HG03565 (cell line): ENCODE measurements around the gene STARD3.

ENCODE experiments used
- ATAC-seq: cut with Tn5 transposase; IDR thresholded peaks from one replicate; pipeline ENCODE4 v1.9.1; 2021; ENCODE audit warnings: mild to moderate bottlenecking, moderate library complexity; ENCODE audit not compliant: unreplicated experiment

STARD3 gene

GRCh38 chr17:39658346-39658745, 21.4 kb downstream of the STARD3 start:
- ATAC-seq = no peak

DNA sequence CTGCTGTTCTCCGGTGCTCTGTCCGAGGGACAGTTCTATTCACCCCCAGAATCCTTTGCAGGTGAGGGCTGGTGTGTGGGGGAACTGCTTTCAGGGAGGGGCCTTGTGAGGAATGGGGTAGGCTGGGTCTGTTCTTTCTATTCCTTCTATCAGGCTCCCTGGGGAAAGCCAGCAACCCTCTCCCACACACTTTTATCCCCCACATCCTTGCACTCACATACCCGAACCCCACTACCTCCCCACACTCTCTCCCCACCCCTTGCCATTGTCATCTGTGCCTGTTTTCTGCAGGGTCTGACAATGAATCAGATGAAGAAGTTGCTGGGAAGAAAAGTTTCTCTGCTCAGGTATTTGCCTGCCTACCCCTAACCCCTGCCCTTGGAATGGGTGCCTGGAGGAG, 21.8 kb downstream of the STARD3 start:
- ATAC-seq = no peak

- ATAC-seq = no peak
Measured at GRCh38 chr17:39659279-39660010, 22.5 kb downstream of the STARD3 start.

DNA sequence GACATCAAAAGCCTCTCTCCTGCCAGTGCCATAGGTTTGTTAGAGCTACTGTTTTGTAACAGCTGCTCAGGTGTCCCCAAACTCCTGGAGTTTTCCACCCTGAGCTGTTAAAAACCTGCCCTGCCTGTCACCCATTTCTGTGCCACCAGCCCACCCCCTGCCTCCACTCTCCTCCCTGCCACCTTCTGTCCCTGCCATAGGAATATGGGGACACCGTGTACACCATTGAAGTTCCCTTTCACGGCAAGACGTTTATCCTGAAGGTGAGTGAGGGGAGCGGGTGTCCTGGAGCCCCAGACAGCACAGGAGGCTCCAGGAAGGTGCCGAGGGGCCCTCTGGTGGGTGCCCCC, 23.0 kb downstream of the STARD3 start:
- no peak for ATAC-seq

DNA sequence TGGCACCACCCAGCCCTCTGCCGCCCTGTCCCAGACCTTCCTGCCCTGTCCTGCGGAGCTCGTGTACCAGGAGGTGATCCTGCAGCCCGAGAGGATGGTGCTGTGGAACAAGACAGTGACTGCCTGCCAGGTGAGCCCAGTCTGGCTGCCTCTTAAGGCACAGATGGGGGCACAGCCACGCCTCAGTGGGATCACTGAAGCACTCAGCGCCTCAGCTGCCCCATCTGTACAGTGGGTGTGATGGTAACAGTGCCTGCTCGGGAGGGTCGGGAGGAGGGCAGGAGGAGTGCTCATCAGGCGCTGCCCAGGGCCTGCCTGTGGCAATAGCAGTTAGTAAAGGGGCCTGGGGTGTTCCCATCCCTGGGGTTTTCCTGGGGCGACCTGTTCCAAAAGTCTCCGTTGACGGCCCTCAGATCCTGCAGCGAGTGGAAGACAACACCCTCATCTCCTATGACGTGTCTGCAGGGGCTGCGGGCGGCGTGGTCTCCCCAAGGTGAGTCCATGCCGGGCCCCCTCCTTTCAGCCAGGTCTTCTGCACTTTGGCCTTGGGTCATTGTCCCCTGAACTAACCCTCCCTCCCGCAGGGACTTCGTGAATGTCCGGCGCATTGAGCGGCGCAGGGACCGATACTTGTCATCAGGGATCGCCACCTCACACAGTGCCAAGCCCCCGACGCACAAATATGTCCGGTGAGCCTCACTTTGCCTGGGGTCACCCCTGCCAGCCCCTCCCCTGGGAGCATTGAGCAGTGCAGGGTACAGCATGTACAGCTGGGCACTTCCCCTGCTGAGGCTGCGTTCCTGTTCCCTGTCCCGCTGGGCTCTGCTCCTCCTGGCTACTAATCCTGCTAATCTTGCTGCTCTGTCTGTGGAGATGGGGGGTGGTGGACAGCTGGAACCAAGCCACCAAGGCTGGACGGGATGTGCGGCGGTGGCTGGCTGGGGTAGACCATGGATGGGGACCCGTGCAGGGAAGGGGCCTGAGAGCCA, 23.7 kb downstream of the STARD3 start:
- no peak for ATAC-seq

- no peak for ATAC-seq
Measured at GRCh38 chr17:39661744-39662541, 25.0 kb downstream of the STARD3 start.

DNA sequence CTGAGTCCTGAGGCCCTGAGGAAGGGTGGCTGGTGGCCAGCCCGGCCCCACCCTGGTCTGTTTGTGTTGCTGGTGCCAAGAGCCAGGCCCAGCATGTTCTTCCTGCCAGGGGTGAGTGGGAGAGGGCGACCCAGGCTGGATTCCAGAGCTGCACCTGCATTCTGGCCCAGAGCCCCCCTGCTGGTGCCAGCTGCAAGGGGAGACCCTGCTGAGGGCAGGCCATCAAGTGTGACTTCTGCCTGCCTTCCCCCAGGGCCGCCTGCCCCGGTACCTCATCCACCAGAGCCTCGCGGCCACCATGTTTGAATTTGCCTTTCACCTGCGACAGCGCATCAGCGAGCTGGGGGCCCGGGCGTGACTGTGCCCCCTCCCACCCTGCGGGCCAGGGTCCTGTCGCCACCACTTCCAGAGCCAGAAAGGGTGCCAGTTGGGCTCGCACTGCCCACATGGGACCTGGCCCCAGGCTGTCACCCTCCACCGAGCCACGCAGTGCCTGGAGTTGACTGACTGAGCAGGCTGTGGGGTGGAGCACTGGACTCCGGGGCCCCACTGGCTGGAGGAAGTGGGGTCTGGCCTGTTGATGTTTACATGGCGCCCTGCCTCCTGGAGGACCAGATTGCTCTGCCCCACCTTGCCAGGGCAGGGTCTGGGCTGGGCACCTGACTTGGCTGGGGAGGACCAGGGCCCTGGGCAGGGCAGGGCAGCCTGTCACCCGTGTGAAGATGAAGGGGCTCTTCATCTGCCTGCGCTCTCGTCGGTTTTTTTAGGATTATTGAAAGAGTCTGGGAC, 25.8 kb downstream of the STARD3 start:
- no peak for ATAC-seq

DNA sequence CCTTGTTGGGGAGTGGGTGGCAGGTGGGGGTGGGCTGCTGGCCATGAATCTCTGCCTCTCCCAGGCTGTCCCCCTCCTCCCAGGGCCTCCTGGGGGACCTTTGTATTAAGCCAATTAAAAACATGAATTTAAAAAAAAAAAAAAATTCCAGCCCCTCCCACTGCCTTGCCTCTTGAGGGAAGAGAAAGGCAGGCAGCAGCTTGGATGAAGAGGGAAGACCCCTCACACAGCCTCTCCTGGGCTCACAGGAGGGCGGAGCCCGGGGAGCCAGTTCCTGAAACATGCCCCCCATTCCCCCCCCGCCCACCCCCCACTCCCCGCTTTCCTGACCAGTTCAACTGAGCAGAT, 26.4 kb downstream of the STARD3 start:
- ATAC-seq = no peak

- ATAC-seq = no peak
Measured at GRCh38 chr17:39663688-39664580, 27.0 kb downstream of the STARD3 start.

- ATAC-seq = no peak
Measured at GRCh38 chr17:39664581-39665561, 27.9 kb downstream of the STARD3 start, which contains the start of gene TCAP. TCAP (plus strand) TSS chr17:39665349; CDS start chr17:39665360, 11 bp downstream.

DNA sequence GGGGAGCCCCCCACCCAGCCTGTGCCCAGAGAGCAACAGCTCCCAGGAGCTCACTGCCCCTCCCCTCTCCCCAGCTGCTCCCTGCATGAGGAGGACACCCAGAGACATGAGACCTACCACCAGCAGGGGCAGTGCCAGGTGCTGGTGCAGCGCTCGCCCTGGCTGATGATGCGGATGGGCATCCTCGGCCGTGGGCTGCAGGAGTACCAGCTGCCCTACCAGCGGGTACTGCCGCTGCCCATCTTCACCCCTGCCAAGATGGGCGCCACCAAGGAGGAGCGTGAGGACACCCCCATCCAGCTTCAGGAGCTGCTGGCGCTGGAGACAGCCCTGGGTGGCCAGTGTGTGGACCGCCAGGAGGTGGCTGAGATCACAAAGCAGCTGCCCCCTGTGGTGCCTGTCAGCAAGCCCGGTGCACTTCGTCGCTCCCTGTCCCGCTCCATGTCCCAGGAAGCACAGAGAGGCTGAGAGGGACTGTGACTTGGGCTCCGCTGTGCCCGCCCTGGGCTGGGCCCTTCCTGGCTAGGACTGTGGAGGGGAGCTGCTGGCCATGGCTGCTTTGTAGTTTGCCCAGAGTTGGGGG, 28.8 kb downstream of the STARD3 start:
- ATAC-seq = no peak

DNA sequence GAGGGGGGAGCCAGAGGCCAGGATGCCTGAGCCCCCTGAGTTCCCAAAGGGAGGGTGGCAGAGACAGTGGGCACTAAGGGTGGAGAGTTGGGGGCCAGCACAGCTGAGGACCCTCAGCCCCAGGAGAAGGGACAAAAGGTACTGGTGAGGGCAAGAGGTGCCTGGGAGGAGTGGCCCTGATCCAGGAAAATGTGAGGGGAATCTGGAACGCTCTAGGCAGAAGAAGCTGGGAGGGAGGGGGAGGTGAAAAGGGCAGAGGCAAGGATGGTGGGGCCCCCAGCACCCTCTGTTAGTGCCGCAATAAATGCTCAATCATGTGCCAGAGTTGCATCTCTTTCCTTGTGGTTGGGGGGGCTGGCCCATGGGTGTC, 29.3 kb downstream of the STARD3 start:
- ATAC-seq = no peak

GRCh38 chr17:39666601-39667261, 29.8 kb downstream of the STARD3 start:
- ATAC-seq = no peak

DNA sequence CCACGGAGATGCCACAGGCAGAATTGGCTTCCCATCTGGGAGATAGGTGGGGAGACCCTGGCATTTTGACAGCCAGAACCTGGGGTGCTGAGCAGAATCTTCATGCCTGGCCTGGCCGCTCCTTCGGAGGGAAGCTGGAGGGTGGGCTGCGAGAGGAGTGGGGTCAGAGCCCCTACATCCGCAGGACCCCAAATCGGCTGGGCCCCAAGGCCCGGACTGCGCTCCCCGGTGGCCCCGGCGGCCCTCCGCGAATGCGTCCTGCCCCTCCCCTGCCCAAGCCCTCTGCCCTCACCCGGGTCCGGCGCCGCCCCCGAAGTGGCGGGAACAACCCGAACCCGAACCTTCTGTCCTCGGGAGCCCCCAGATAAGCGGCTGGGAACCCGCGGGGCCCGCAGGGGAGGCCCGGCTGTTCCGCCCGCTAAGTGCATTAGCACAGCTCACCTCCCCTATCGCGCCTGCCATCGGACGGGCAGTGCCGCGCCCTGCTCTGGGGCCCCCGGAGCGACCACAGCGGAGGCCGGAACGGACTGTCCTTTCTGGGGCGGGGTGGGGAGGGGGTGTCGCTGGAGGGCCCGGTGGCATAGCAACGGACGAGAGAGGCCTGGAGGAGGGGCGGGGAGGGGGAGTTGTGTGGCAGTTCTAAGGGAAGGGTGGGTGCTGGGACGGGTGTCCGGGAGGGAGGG, 30.5 kb downstream of the STARD3 start:
- no peak for ATAC-seq

DNA sequence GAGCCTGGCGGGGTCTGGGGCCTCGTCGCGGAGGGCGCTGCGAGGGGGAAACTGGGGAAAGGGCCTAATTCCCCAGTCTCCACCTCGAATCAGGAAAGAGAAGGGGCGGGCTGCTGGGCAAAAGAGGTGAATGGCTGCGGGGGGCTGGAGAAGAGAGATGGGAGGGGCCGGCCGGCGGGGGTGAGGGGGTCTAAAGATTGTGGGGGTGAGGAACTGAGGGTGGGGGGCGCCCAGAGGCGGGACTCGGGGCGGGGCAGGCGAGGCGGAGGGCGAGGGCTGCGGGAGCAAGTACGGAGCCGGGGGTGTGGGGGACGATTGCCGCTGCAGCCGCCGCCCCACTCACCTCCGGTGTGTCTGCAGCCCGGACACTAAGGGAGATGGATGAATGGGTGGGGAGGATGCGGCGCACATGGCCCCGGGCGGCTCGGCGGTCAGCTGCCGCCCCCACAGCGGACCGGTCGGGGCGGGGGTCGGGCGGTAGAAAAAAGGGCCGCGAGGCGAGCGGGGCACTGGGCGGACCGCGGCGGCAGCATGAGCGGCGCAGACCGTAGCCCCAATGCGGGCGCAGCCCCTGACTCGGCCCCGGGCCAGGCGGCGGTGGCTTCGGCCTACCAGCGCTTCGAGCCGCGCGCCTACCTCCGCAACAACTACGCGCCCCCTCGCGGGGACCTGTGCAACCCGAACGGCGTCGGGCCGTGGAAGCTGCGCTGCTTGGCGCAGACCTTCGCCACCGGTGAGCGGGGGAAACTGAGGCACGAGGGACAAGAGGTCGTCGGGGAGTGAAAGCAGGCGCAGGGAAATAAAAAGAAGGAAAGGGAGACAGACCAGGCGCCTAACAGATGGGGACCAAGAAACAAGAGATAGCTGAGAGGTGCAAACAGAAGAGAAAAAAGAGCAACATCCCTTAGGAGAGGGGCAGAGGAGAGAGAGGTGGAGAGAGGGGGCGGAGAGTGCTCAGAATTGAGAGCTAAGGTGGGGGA, 31.3 kb downstream of the STARD3 start, which contains the start of gene PNMT:
Gene PNMT, plus strand, starts transcription at position 509 of the 980 bp plus-strand sequence. Its CDS starts 23 bp downstream, at position 532.
- ATAC-seq = no peak
